Endothelial cell of umbilical vein (primary cell): ENCODE results near the gene COMMD7. TPM values are rescaled to one million over a fixed set of nuclear protein-coding genes. Genes with fewer than 3 reads are reported as not detected.

Experiments
- BruUV-seq: library from RNA; stranded (reverse); fragments of 400-500 nt; replicated peaks from 2 replicates; lab custom pipeline; 2021; lab: Mats Ljungman, UMichigan
- CTCF ChIA-PET: fragments of 300-600, 350-600 bp; sonication (Branson Sonifier 250); formaldehyde crosslinking; loops from one replicate; lab custom pipeline; 2021; ENCODE audit warnings: antibody characterized with exemption, inconsistent platforms; lab: Charles Lee
- POLR2A ChIA-PET: fragments of 300-600, 350-600 bp; sonication (Branson Sonifier 250); formaldehyde crosslinking; loops from one replicate; lab custom pipeline; 2021; ENCODE audit warnings: antibody characterized with exemption, inconsistent platforms; lab: Charles Lee
- DNase-seq: peaks from one replicate; pipeline ENCODE4 v3.0.0-alpha.2; 2011; ENCODE audit warnings: low read depth, low spot score
- FAIRE-seq: peaks from 2 replicates; lab custom pipeline; 2011; peaks lifted over from hg19 to GRCh38; lab: Jason Lieb, UNC
- H2AFZ ChIP-seq: 2 replicates; pipeline ENCODE4 v1.6.0; 2012; ENCODE audit warnings: low read depth, low read length, control low read depth, inconsistent platforms
- H3K27ac ChIP-seq: 2 replicates; pipeline ENCODE4 v1.5.1; 2011; ENCODE audit warnings: low read depth, mild to moderate bottlenecking, control low read depth, low read length, moderate library complexity; ENCODE audit not compliant: insufficient read depth
- H3K27me3 ChIP-seq, 2 experiments: 2 replicates each; pipeline versions ENCODE4 v1.6.0 to v1.6.1; 2011; ENCODE audit warnings: low read length in 2 of 2, mixed read lengths in 1 of 2; ENCODE audit not compliant: control insufficient read depth in 2 of 2, insufficient read depth in 2 of 2
- H3K36me3 ChIP-seq, 2 experiments: 2 replicates in 1 of 2; 3 replicates in 1 of 2; pipeline ENCODE4 v1.5.1; 2011; ENCODE audit warnings: low read length in 2 of 2, mild to moderate bottlenecking in 1 of 2, moderate library complexity in 1 of 2; ENCODE audit not compliant: control insufficient read depth in 2 of 2, insufficient read depth in 2 of 2; ENCODE audit errors: extremely low read depth in 1 of 2
- H3K4me1 ChIP-seq: 3 replicates; pipeline ENCODE4 v1.5.1; 2011; ENCODE audit warnings: mild to moderate bottlenecking, low read length; ENCODE audit not compliant: control insufficient read depth, insufficient read depth; ENCODE audit errors: extremely low read depth
- H3K4me2 ChIP-seq: 2 replicates; pipeline ENCODE4 v1.6.1; 2011; ENCODE audit warnings: low read length, control low read depth, mixed read lengths; ENCODE audit not compliant: insufficient read depth
- H3K4me3 ChIP-seq, 3 experiments: fragments of 200-600 bp in 1 of 3; sonication (generic), shearing (Covaris generic) in 1 of 3; replicated peaks in 1 of 3; 2 replicates each; pipeline ENCODE4 v1.5.1; 2011 to 2016; ENCODE audit warnings: control low read depth in 3 of 3, low read length in 3 of 3, mild to moderate bottlenecking in 2 of 3, inconsistent platforms in 1 of 3, low read depth in 1 of 3, moderate library complexity in 1 of 3; ENCODE audit not compliant: insufficient read depth in 1 of 3
- H3K79me2 ChIP-seq: 2 replicates; pipeline ENCODE4 v1.6.0; 2012; ENCODE audit warnings: low read length, inconsistent platforms; ENCODE audit not compliant: control insufficient read depth, insufficient read depth
- H3K9ac ChIP-seq: replicated peaks from 2 replicates; pipeline ENCODE3; 2011; ENCODE audit warnings: low read length, control low read depth; ENCODE audit not compliant: insufficient read depth; ENCODE audit errors: extremely low read depth
- H3K9me1 ChIP-seq: replicated peaks from 3 replicates; pipeline ENCODE4 v1.6.0; 2011; ENCODE audit warnings: mild to moderate bottlenecking, low read length; ENCODE audit not compliant: control insufficient read depth, insufficient read depth; ENCODE audit errors: extremely low read depth
- H3K9me3 ChIP-seq: replicated peaks from 2 replicates; pipeline ENCODE4 v1.5.1; 2012; ENCODE audit warnings: low read length, inconsistent platforms; ENCODE audit not compliant: control insufficient read depth, insufficient read depth
- H4K20me1 ChIP-seq: replicated peaks from 2 replicates; pipeline ENCODE3; 2011; ENCODE audit warnings: mild to moderate bottlenecking, low read length; ENCODE audit not compliant: control insufficient read depth, insufficient read depth; ENCODE audit errors: extremely low read depth
- EZH2 ChIP-seq: IDR thresholded peaks from 2 replicates; pipeline ENCODE4 v1.6.1; 2012; ENCODE audit warnings: borderline replicate concordance, low read depth, mild to moderate bottlenecking, moderate library complexity, low read length, inconsistent platforms; ENCODE audit not compliant: severe bottlenecking
- FOS ChIP-seq: IDR thresholded peaks from 2 replicates; pipeline ENCODE4 v1.6.1; 2011; ENCODE audit warnings: mild to moderate bottlenecking, low read length, moderate library complexity, borderline replicate concordance; ENCODE audit not compliant: insufficient read depth
- GATA2 ChIP-seq: IDR thresholded peaks from 2 replicates; pipeline ENCODE4 v1.7.0; 2011; ENCODE audit warnings: low read depth, mild to moderate bottlenecking, moderate library complexity, mixed read lengths, low read length; ENCODE audit not compliant: insufficient read length, insufficient read depth
- JUN ChIP-seq: IDR thresholded peaks from 2 replicates; pipeline ENCODE4 v1.6.1; 2011; ENCODE audit warnings: borderline replicate concordance, low read depth; ENCODE audit not compliant: insufficient read length, insufficient read depth
- MYC ChIP-seq: IDR thresholded peaks from one replicate; pipeline ENCODE4 v1.6.1; 2011; ENCODE audit warnings: mild to moderate bottlenecking, low read depth, low read length
- POLR2A ChIP-seq: IDR thresholded peaks from 2 replicates; pipeline ENCODE4 v1.6.1; 2012; ENCODE audit warnings: low read depth, mild to moderate bottlenecking, control low read depth, low read length
- POLR2AphosphoS5 ChIP-seq: IDR thresholded peaks from 2 replicates; pipeline ENCODE4 v1.6.1; 2012; ENCODE audit warnings: low read depth, mild to moderate bottlenecking, control low read depth, low read length, moderate library complexity; ENCODE audit not compliant: insufficient read depth
- dilution Hi-C: fragments of 300-500 bp; cut with MboI; formaldehyde crosslinking; loops from one replicate; pipeline ENCODE4 v1.15.0; 2019; ENCODE audit warnings: low sequenced_read_pairs; ENCODE audit not compliant: extremely low pct_ligation_motif_present
- intact Hi-C: fragments of 100-400 bp; cut with micrococcal nuclease; formaldehyde crosslinking; loops from one replicate; pipeline ENCODE4 v1.10.0; 2022
- polyA plus RNA-seq, 4 experiments: library from polyadenylated mRNA; depleted of rRNA in 3 of 4; stranded (reverse) in 3 of 4; unstranded in 1 of 4; fragments of >200 nt; gene quantifications; 2 replicates each; pipeline versions ENCODE4 v1.2.1 to v1.2.3, GENCODE V29; 2011 to 2012; ENCODE audit warnings: missing spikeins in 1 of 4
- total RNA-seq: library from RNA; stranded (reverse); gene quantifications from 2 replicates; pipeline ENCODE4 v1.2.3, GENCODE V29; 2021
- TF ChIP-seq, protein P1 (sequence below): IDR thresholded peaks from 2 replicates; pipeline ENCODE4 v1.6.1; 2011; ENCODE audit not compliant: insufficient read depth, insufficient read length
- TF ChIP-seq, protein P2 (sequence below), 2 donors: IDR thresholded peaks; 1 replicate in 1 of 2; 2 replicates in 1 of 2; pipeline ENCODE4 v1.5.1; 2011; ENCODE audit warnings: low read length in 2 of 2, mild to moderate bottlenecking in 2 of 2, moderate library complexity in 2 of 2, control low read depth in 1 of 2, inconsistent platforms in 1 of 2, low read depth in 1 of 2; ENCODE audit not compliant: insufficient read depth in 1 of 2; ENCODE audit errors: extremely low read depth in 1 of 2

Gene COMMD7
- total and polyA plus RNA-seq, 2 donors (not counting 3 experiments of a cell fraction or from before 2014, with no cell fraction given) = 58.8 to 72.9 TPM

DNA sequence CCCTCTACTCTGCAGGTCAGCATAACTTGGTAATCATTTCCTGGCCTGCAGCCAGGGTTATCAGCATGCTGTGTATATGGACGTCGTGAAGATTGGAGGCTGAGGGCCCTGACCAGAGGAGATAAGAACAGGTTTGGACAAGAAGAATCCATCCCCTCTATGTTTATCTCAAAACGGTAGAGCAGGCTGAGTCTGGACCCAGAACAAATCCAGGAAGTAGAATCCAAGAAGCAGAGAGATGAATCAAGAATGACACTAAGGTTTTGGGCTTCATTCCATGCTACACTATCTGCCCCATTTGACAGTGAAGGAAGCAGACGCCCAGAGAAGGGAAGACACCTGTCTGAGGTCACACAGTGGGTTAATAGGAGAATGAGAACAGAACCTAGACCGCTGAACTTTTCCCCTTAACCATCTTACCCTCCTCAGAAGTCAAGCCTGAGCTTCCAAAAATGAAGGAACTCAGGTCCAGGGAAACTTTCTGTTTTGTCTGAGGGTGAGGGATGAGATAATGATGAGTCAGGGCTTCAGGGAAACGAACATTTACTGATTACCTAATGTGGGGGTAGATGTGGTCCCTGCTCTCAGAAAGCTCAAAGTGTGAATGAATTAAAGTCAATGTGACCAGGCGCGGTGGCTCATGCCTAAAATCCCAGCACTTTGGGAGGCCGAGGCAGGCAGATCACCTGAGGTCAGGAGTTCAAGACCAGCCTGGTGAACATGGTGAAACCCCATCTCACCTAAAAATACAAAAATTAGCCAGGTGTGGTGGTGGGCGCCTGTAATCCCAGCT lies 9.4 kb upstream of the COMMD7 start:
- Histone ChIP-seq H2AFZ (no peak overlapping the region), H3K36me3 (no peaks in the 10 kb centered on the region), H3K9ac (no peak overlapping the region), H3K4me3 (no peak overlapping the region), H3K27ac (no peak overlapping the region), H3K27me3 (no peaks in the 10 kb centered on the region), H3K9me3 (no peaks in the 10 kb centered on the region), H4K20me1 (no peaks in the 10 kb centered on the region), H3K4me2 (no peak overlapping the region), H3K79me2 (no peaks in the 10 kb centered on the region), H3K4me1 (peaks cover 10% of the 10 kb centered on the region), H3K9me1 (no peaks in the 10 kb centered on the region)
- DNase-seq (no peak), FAIRE-seq (no peak)
- TF ChIP-seq, protein P1, sequence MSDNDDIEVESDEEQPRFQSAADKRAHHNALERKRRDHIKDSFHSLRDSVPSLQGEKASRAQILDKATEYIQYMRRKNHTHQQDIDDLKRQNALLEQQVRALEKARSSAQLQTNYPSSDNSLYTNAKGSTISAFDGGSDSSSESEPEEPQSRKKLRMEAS = no peak
- TF ChIP-seq FOS (no peak), EZH2 (no peak), POLR2AphosphoS5 (no peak), JUN (no peak), POLR2A (no peak), GATA2 (no peak), MYC (no peak)
- TF ChIP-seq, protein P2, sequence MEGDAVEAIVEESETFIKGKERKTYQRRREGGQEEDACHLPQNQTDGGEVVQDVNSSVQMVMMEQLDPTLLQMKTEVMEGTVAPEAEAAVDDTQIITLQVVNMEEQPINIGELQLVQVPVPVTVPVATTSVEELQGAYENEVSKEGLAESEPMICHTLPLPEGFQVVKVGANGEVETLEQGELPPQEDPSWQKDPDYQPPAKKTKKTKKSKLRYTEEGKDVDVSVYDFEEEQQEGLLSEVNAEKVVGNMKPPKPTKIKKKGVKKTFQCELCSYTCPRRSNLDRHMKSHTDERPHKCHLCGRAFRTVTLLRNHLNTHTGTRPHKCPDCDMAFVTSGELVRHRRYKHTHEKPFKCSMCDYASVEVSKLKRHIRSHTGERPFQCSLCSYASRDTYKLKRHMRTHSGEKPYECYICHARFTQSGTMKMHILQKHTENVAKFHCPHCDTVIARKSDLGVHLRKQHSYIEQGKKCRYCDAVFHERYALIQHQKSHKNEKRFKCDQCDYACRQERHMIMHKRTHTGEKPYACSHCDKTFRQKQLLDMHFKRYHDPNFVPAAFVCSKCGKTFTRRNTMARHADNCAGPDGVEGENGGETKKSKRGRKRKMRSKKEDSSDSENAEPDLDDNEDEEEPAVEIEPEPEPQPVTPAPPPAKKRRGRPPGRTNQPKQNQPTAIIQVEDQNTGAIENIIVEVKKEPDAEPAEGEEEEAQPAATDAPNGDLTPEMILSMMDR (IDR thresholded peaks at IDR 0.05; ENCODE audit: extremely low read depth in 1 of 2, insufficient read depth in 1 of 2, low read depth in 1 of 2, low read length in 2 of 2) = no peak
- dilution Hi-C loops (no loop called here), intact Hi-C loops (loop anchor here (1.0 kb wide), 1 partner anchor 10 kb away; the partner anchor contains the start of gene DNMT3B)
- CTCF ChIA-PET = interaction anchor here (1.0 kb wide), 1 partner anchor 26 kb away, joined by 5 read pairs; no protein-coding TSS in a partner anchor
- POLR2A ChIA-PET = no interaction called here
- BruUV-seq = no TSS peak
